GOT3 (cell line): ENCODE measurements around the gene BICRAL.
"Not testable (repeated sequence)": the region's sequence is repeated elsewhere in the genome, so short reads cannot be mapped to it uniquely, and the experiment has no call there.

Source experiments
- DNase-seq: peaks from one replicate; lab custom pipeline; 2025; ENCODE audit warnings: mixed read lengths; lab: John Stamatoyannopoulos, UW

The BICRAL gene

DNA sequence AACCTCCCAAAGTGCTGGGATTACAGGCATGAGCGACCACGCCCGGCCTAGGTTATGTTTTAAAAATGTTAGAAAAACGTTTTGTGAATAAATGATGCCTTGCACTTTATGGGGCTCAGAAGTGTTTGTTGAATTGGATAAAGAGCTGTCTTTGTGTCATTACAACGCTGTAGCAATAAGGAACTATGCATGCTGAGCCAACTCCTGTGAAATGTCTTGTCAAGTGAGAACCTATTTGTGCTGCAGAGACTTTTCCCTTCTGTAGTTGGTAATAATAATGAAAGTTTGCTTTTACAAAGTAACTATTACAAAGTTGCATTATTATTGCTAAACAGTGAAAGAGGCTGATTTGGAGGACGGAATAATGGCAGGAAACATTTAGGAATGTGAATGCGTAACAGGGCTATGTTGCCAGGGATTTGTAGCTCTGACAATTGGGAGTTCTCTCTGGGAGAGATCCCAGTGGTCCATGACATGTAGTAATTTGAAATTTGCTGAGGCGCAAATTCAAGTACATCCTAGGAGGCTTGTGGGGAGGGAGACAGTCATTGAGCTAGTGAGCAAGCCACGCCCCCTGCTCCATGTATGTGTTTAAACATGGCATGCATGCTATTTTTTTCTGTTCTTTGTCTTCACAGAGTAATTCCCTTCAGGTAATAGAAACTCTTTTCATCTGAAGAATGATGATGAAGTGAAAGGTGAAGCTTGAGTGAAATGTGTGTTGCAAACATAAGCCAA lies 16.8 kb upstream of the BICRAL start:
- DNase-seq: no peak

DNA sequence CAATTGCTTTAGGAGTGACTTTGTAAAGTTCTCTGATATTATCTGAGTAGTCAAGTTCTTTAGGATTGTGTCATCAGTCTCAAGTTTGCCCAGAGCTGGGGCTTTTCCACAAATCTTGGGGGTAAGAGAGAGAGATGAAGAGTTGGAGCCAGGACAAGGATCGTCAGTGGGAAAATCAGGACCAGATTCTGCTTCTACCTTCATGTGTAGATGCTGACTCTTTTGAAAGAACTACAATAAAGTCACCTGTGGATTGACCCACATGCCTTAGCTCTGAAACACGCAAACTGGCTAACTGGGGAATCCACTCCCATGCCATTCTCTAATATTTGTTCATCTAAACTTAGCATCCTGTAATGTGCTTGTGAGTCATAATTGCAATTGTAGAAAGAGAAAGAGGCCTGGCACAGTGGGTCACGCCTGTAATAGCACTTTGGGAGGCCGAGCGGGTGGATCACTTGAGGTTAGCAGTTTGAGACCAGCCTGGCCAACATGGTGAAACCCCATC lies 15.6 kb upstream of the BICRAL start:
- no peak for DNase-seq

DNA sequence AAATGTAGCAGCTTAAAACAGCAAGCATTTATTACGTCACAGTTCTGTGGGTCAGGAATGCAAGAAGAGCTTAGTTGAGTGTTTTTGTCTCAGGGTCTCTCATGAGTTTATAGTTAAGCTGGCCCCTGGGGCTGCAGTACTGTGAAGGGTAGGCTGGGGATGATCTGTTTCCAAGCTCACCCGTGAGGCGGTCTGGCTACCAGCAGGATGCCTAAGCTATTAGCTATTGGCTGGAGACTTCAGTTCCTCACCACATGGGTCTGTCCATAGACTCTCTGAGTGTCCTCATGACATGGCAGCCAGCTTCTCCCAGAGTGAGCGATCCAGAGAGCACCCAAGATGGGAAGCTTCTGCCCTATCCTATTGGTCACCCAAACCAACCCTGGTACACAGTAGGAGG lies 12.8 kb upstream of the BICRAL start:
- no peak for DNase-seq

DNA sequence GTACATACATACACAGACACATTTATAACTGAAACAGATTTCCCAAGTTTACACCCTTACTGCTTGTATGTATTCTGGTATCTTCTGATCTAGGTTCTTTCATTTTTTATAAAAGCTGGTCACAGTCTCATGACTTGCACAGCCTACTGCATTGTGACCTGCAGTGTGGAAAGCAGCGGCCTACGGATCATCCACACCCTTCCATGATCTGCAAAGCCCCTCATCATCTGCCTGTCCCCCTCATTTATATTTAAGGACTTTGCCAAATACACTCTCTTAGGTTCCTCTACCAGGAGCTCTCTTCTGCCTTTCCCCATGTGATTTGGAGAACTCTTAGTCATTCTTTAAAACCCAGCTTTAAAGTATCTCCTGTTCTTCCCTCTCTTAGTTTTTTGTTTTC lies 12.0 kb upstream of the BICRAL start:
- no peak for DNase-seq

DNA sequence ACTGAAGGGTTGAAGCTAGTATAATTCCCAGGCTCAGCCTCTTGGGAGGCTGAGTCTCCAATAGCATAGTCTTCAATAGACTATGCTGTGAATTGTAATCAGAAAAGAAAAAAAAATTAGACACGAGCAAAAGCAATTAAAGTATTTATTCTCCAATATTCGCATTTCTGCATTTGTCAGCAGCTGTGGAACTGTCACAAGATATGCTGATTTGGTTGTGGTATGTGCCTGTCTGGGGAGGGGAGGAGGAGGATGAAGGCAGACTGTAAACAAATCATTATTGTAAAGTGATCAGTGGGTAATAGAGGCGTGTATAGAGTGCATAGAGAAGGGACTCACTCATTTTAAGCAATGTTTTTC lies 10.1 kb upstream of the BICRAL start:
- no peak for DNase-seq

GRCh38 chr6:42774201-42774600 lies 7.7 kb upstream of the BICRAL start:
- DNase-seq: no peak

- not testable (repeated sequence) for DNase-seq
Measured at GRCh38 chr6:42774821-42775487, 6.9 kb upstream of the BICRAL start.

DNA sequence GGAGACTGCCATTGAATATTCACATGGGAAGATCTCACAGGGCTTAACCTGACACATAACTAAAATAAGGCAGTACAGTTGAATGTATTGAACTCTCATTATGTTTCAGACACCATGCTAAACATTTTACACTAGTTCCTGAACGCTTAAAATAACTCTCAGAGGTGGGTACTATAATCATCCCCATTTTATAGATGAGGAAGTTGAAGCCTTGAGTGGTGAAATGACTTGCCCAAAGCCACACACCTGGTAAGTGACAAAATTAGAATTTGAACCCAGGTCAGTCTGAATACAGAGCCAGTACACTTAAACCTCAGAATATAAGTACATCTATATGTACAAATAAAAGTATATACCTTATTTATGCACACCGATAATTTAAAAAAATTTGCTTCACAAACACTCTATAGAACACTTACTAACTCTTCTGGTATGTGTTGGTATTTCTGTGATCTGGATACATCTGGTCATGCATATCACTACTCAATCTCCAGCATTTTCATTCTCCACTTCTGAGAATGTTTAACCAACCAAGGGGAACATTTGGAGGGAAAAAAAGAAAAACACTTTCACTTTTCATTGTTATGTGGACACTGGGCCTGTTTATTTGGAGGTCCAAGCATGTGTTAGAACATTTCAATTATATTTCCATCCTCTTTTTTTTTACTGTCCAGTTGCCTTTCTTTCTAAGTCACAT lies 4.6 kb upstream of the BICRAL start:
- no peak for DNase-seq

DNA sequence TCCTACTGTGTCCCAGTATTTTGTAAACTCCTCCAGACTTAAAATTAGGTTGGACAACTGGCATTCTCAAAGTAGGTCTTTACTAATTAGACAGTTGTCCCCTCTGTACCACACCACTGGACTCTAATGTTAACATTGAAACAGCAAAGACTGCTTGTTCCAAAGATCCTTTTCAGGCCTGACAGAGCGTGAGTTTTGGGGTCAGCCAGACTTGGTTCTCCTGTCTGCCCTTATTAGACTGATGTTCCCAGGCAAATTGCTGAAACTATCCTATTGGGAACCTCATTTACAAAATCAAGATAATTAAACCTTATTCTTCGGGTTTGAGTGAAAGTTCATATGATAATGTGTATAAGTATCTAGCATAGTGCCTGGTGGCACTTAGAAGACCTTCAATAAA lies 3.7 kb upstream of the BICRAL start:
- no peak for DNase-seq

DNA sequence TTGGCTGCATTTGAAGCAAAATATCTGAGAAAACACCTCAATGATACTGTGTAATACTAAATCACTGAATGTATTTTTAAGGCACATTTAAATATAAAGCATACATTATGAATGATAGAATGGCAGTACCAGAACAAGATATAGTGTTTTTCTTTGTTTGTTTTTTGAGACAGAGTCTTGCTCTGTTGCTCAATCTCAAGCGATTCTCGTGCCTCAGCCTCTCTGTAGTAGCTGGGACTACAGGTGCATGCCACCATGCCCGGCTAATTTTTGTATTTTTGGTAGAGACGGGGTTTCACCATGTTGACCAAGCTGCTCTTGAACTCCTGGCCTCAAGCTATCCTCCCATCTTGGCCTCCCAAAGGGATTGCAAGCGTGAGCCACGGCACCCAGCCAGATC lies 2.3 kb upstream of the BICRAL start:
- DNase-seq: no peak

- no peak for DNase-seq
Measured at GRCh38 chr6:42781546-42781795, 381 bp upstream of the BICRAL start.

- peak; percentile 32 for DNase-seq
Measured at GRCh38 chr6:42782689-42783176, 881 bp downstream of the BICRAL start.

GRCh38 chr6:42783177-42783875 lies 1.5 kb downstream of the BICRAL start:
- no peak for DNase-seq

DNA sequence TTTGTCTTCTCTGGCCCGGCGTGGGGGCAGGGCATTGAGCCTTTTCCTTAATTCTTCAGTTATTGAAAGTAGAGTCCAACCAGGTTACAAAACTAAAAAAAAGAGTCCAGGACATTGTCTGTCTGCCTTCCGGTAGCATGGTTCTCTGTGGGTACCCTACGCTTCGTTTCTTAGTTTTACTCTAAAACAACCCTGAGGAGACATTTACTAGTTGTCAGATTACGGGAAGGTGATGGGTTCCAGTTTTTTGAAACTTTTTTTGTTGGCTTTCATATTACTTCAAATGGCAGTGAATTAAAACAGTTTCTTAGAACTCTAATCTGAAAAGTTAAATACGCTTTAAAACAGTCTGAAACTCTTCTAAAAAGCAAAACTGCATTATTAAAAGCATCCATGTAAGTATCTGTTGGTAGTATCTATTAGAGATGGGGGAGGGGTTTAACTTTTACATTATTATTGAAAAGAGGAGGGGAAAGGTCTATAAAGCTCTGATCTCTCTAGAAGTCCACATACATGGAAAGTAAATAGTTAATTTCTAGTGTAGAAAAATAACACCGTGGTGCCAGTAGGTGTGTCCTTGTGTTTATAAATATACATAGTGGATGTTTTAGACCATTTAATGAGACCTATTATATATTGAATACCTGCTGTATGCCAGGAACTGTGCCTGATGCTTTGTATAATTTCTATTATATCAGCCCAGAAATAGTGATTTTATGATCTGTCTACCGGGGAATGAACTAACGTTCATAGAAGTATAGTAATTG lies 2.2 kb downstream of the BICRAL start:
- DNase-seq: no peak

DNA sequence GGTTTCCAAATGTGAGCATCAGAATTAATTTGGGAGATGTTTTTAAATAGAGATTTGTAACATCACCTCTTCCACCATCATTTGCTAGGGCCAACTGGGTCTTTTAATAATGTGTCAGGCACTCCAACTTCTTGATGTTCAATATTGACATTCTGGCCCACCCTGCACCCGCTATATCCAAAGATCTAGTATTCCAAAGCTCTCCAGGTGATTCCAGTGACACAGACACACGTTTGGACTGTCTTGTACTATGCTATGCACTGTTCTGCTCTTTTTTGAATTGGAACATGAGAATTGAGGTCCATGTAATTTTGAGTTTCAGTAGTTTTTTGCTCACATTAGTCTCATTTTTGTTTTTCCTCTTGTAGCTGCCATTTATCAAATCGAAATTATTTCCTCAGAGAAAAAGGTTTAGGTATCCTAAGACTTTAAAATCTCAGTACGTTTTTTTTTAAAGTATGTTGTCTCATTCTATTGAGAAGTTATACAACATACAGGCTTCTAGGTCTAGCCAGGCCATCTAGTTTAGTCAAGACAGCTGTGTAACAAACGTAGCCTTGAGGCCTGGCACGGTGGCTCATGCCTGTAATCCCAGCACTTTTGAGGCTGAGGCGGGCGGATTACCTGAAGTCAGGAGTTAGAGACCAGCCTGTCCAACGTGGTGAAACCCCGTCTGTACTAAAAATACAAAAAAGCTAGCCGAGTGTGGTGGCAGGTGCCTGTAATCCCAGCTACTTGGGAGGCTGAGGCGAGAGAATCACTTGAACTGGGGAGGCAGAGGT lies 3.1 kb downstream of the BICRAL start:
- no peak for DNase-seq

DNA sequence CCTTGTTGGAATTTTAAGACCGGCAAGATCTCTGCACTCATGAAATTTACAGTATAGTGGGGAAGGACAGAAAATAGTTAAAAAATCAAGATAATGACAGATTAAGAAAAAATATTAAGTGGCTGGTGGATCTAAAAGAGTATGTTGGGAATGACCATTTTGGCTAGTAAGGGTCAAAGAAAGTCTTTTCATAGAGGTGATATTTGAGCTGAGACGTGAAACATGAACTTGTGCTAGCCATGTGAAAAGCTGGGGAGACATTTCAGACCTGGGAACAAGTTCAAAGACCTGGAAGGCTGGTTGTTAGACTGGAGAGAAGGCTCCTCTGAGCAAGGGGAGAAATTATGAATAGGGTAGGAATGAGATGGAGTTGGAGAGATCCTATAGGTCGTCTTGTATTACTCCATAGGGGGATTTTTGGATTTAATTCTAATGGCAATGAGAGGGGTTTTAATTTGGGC lies 4.7 kb downstream of the BICRAL start:
- DNase-seq: no peak

GRCh38 chr6:42787063-42787472 lies 5.2 kb downstream of the BICRAL start:
- DNase-seq: no peak

DNA sequence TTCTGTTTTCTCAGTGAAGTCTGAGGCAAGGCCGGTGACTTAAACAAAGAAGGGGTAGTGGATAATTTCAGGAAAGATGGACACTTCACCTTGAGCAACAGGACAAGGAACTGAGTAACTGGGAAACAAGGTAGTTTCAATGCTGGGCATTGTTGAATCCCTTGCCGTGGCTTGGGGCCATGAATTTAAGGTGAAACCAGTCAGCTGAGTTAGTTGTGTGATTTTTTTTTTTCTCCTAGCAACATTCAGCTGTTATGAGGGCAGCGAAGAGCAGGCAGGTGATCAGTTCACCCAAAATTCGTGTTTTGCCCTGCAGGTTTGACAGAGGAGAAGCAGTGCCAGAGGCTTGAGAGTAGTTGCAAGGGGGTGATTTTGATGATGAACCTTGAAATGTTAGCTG lies 6.8 kb downstream of the BICRAL start:
- DNase-seq: no peak

DNA sequence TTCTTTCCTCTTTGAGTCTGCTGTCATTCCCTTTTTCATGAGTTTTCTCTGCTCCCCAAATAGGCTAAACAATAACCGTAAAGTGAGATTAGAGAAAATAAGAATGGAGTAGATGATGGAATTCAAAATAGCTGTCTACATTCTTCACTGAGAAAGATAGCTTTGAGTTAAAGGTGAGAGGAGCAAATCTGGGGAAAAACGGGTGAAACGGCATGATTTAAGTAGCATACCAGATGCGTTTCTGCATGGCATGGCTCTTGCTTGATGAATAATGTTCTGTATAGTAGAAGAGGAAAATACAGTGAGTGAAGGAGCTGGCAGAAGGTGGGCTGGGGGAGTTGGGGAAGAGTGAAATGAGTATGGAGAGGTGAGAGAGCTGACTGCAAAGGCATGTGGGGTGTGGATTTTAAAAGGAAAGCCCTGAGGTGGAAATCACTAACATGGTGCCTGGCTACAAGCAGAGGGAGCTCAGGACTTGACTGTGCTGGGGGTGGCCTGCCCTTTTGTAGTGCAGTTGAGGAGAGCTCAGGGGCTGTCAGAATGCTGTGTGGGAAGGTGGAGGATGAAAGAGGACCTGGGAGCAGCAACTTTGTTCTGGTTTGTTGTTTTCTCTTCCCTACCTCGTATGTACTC lies 8.8 kb downstream of the BICRAL start:
- DNase-seq: no peak

DNA sequence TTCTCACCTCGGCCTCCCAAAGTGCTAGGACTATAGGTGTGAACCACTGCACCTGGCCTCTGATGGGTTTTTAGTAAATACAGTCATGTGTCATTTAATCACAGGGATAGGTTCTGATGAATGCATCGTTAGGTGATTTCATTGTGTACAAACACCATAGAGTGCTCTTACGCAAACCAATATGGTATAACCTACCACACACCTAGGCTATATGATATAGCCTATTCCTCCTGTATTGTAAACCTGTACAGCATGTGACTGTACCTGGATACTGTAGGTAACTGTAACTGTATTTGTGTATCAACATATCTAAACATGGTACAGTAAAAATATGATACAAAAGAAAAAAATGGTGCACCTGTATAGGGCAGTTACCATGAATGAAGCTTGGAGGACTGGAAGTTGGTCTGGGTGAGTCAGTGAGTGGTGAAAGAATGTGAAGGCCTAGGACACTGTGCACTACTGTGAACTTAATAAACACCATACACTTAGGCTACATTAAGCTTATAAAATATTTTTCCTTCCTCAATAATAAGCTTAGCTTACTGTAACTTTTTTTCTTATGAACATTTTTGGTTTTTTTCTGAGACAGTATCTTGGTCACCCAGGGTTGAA lies 10.0 kb downstream of the BICRAL start:
- DNase-seq: no peak
